BE2C (cell line): ENCODE data around the gene TMEM229B.

Source experiments
- DNase-seq: peaks from one replicate; pipeline ENCODE4 v3.0.0-alpha.2; 2020
- H3K27me3 ChIP-seq: fragments of 250-450 bp; sonication (Bioruptor Pico); 2 replicates; pipeline ENCODE4 v1.5.1; 2020; ENCODE audit warnings: mild to moderate bottlenecking
- H3K36me3 ChIP-seq: fragments of 250-450 bp; sonication (Bioruptor Pico); 2 replicates; pipeline ENCODE4 v1.5.1; 2020; ENCODE audit warnings: mild to moderate bottlenecking
- H3K4me1 ChIP-seq: fragments of 250-450 bp; sonication (Bioruptor Pico); 2 replicates; pipeline ENCODE4 v1.5.1; 2020
- H3K4me3 ChIP-seq: 2 replicates; pipeline ENCODE4 v1.5.1; 2011; ENCODE audit warnings: low read depth, low read length
- H3K9me3 ChIP-seq: fragments of 250-450 bp; sonication (Bioruptor Pico); 2 replicates; pipeline ENCODE4 v1.5.1; 2020
- CTCF ChIP-seq: IDR thresholded peaks from 2 replicates; pipeline ENCODE4 v1.5.1; 2012; ENCODE audit warnings: mild to moderate bottlenecking, low read depth, low read length

Gene TMEM229B

GRCh38 chr14:67532606-67532997 lies 44.1 kb upstream of the TMEM229B start:
- no peak for TF ChIP-seq CTCF
- DNase-seq = no peak
- Histone ChIP-seq H3K4me3 (peak overlapping the region; percentile 74), H3K36me3 (no peaks in the 10 kb centered on the region), H3K4me1 (no peaks in the 10 kb centered on the region), H3K27me3 (no peaks in the 10 kb centered on the region), H3K9me3 (no peaks in the 10 kb centered on the region)

GRCh38 chr14:67529947-67530935 lies 41.7 kb upstream of the TMEM229B start:
- no peak for DNase-seq
- no peak for TF ChIP-seq CTCF
- Histone ChIP-seq H3K4me3 (no peak overlapping the region), H3K36me3 (no peaks in the 10 kb centered on the region), H3K4me1 (no peaks in the 10 kb centered on the region), H3K9me3 (no peaks in the 10 kb centered on the region), H3K27me3 (peaks cover 10% of the 10 kb centered on the region; the same call in 1 of the 2 replicates)

GRCh38 chr14:67528276-67528675 lies 39.8 kb upstream of the TMEM229B start:
- Histone ChIP-seq H3K4me3 (no peak overlapping the region), H3K27me3 (peaks cover 22% of the 10 kb centered on the region), H3K36me3 (no peaks in the 10 kb centered on the region), H3K4me1 (no peaks in the 10 kb centered on the region), H3K9me3 (no peaks in the 10 kb centered on the region)
- no peak for TF ChIP-seq CTCF
- no peak for DNase-seq

DNA sequence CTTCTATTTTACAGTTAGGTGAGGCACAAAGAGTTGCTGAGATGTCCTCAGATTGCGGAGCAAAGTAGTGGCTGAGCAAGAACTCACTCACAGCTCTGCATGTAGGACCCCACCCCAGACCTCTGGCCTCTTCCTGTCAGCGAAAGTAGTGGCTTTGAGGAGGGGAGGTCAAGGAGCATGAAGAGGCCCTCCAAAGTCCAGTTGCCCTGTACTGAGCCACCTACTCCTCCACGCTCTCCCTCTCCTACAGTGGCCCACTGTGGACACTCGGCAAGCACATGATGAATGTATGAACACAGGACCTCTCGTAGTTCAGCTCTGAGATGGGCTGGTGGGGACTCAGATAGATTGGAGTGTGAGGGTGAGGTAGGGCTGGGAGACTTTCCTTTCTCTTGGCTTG lies 39.2 kb upstream of the TMEM229B start:
- no peak for TF ChIP-seq CTCF
- peaks cover 24% of the 10 kb centered on the region for H3K27me3 ChIP-seq

DNA sequence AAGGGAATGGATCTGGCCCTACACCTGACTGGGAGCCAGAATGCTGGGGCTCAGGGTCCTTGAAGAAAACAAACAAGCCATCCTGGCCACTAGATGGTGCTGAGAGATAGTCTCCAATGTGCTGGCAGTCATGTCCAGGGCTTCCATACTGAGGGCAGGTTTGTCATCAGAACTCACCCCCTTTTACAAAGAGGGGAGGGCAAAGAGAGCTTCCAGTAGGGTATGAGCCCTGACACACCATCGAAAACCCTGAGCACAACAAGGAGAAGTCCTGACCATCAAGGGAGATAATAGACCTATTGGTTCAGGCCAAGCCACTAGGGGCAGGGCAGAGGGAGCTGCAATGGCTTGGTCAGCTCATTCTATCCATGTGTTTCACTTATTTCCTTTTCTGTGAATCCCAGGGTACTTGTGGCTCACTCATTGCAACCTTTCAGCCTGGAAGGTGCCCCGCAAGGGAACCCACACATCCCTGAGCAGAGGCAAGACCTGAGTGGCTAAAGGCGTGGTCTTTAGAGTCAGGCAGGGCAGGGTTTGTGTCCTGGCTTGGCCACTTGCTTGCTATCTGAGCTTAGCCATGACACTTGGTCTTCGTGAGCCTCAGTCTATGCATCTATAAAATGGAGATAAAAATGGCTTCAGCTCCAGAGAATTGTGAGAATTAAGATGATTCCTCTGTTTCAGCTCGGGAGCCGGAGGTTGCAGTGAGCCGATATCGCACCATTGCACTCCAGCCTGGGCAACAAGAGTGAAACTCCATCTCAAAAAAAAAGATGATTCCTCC lies 38.3 kb upstream of the TMEM229B start:
- Histone ChIP-seq H3K4me1 (no peaks in the 10 kb centered on the region), H3K36me3 (no peaks in the 10 kb centered on the region), H3K27me3 (peaks cover 31% of the 10 kb centered on the region), H3K9me3 (no peaks in the 10 kb centered on the region), H3K4me3 (no peak overlapping the region)
- DNase-seq = peak; percentile 44
- TF ChIP-seq CTCF = peak; percentile 89

More for the DNA sequence above, 39.2 kb upstream of the TMEM229B start:
- DNase-seq = no peak
- Histone ChIP-seq H3K9me3 (no peaks in the 10 kb centered on the region), H3K4me3 (no peak overlapping the region), H3K36me3 (no peaks in the 10 kb centered on the region), H3K4me1 (no peaks in the 10 kb centered on the region)
